OCI-LY7 (cell line): ENCODE results near the gene CD200. TPM values are rescaled to one million over a fixed set of nuclear protein-coding genes. Genes with fewer than 3 reads are reported as not detected.

ENCODE experiments used
- BruUV-seq: library from RNA; stranded (reverse); fragments of 400-500 nt; replicated peaks from 2 replicates; lab custom pipeline; 2021; lab: Mats Ljungman, UMichigan
- CTCF ChIA-PET: fragments of 300-600 bp; sonication (Branson Sonifier 250); formaldehyde crosslinking; loops from one replicate; lab custom pipeline; 2022; ENCODE audit warnings: antibody characterized with exemption; ENCODE audit not compliant: unreplicated experiment; lab: Charles Lee
- POLR2A ChIA-PET: fragments of 300-600 bp; sonication (Branson Sonifier 250); formaldehyde crosslinking; loops from one replicate; lab custom pipeline; 2022; ENCODE audit warnings: antibody characterized with exemption; lab: Charles Lee
- DNase-seq: peaks from one replicate; pipeline ENCODE4 v3.0.0-alpha.2; 2015; ENCODE audit warnings: low spot score
- H2AFZ ChIP-seq: fragments of 200-600 bp; sonication (generic), shearing (Covaris generic); 2 replicates; pipeline ENCODE4 v1.6.1; 2014; ENCODE audit warnings: mild to moderate bottlenecking, antibody characterized with exemption, low read length, moderate library complexity
- H3K27ac ChIP-seq: fragments of 200-600 bp; sonication (generic); 2 replicates; pipeline ENCODE4 v1.5.1; 2014; ENCODE audit warnings: mixed run types, low read depth, mild to moderate bottlenecking, moderate library complexity, low read length, inconsistent platforms; ENCODE audit not compliant: poor library complexity, severe bottlenecking
- H3K36me3 ChIP-seq: fragments of 200-600 bp; sonication (generic); 2 replicates; pipeline ENCODE4 v1.6.1; 2014; ENCODE audit warnings: mild to moderate bottlenecking, antibody characterized with exemption, low read length, moderate library complexity, mixed read lengths; ENCODE audit not compliant: insufficient read depth
- H3K4me1 ChIP-seq: fragments of 200-600 bp; sonication (generic); 2 replicates; pipeline ENCODE4 v1.5.1; 2014; ENCODE audit warnings: mild to moderate bottlenecking, low read length; ENCODE audit not compliant: insufficient read depth, poor library complexity, severe bottlenecking
- H3K4me2 ChIP-seq: fragments of 200-600 bp; sonication (generic); 2 replicates; pipeline ENCODE4 v1.6.1; 2014; ENCODE audit warnings: mild to moderate bottlenecking, low read length
- H3K4me3 ChIP-seq: fragments of 200-600 bp; sonication (generic); 2 replicates; pipeline ENCODE4 v1.5.1; 2014; ENCODE audit warnings: mild to moderate bottlenecking, low read depth, low read length; ENCODE audit not compliant: poor library complexity, severe bottlenecking
- H3K79me2 ChIP-seq: fragments of 200-600 bp; sonication (generic); 2 replicates; pipeline ENCODE4 v1.6.1; 2016; ENCODE audit warnings: low read depth, mild to moderate bottlenecking, low read length, moderate library complexity, mixed read lengths; ENCODE audit not compliant: insufficient read depth
- H3K9me2 ChIP-seq: fragments of 200-600 bp; sonication (generic); 2 replicates; pipeline ENCODE4 v1.6.1; 2016; ENCODE audit warnings: mild to moderate bottlenecking, low read length, mixed read lengths; ENCODE audit not compliant: insufficient read depth
- H3K9me3 ChIP-seq: fragments of 200-600 bp; sonication (generic); 2 replicates; pipeline ENCODE4 v1.6.1; 2014; ENCODE audit warnings: mild to moderate bottlenecking, mixed run types, low read length, mixed read lengths
- H4K20me1 ChIP-seq: fragments of 200-600 bp; sonication (generic); 2 replicates; pipeline ENCODE4 v1.6.1; 2014; ENCODE audit warnings: mild to moderate bottlenecking, antibody characterized with exemption, low read length, moderate library complexity, mixed read lengths; ENCODE audit not compliant: insufficient read depth
- CTCF ChIP-seq: fragments of 200-600 bp; sonication (generic); conservative IDR thresholded peaks from 2 replicates; pipeline ENCODE4 v1.5.1; 2014; ENCODE audit warnings: mild to moderate bottlenecking, antibody characterized with exemption, low read length, moderate library complexity, mixed read lengths
- EZH2phosphoT487 ChIP-seq: fragments of 200-600 bp; sonication (generic); IDR thresholded peaks from 2 replicates; pipeline ENCODE4 v1.6.1; 2018; ENCODE audit warnings: low read depth, borderline replicate concordance, mild to moderate bottlenecking, mixed run types, antibody characterized with exemption, low read length, moderate library complexity, mixed read lengths
- intact Hi-C: fragments of 100-400 bp; cut with micrococcal nuclease; formaldehyde crosslinking; loops from one replicate; pipeline ENCODE4 v1.10.0; 2022; ENCODE audit not compliant: unreplicated experiment
- total RNA-seq, 2 experiments: library from RNA; depleted of rRNA in 1 of 2; stranded (reverse); fragments of >200 nt in 1 of 2; shearing (Covaris generic) in 1 of 2; gene quantifications; 2 replicates each; pipeline ENCODE4 v1.2.3, GENCODE V29; 2014 to 2022

CD200 gene
- total RNA-seq, 2 experiments from 2014 or later: not detected

GRCh38 chr3:112393360-112393728 lies 60.4 kb downstream of the CD200 start:
- no TSS peak for BruUV-seq
- Histone ChIP-seq H3K9me3 (peaks cover 7% of the 10 kb centered on the region; the same call in 1 of the 2 replicates), H3K27ac (no peak overlapping the region), H2AFZ (no peak overlapping the region), H3K36me3 (no peaks in the 10 kb centered on the region; the same call in 1 of the 2 replicates), H3K79me2 (no peaks in the 10 kb centered on the region), H3K9me2 (no peaks in the 10 kb centered on the region), H3K4me1 (no peaks in the 10 kb centered on the region), H3K4me3 (no peak overlapping the region), H3K4me2 (no peak overlapping the region), H4K20me1 (no peaks in the 10 kb centered on the region)
- DNase-seq: no peak
- intact Hi-C loops: no loop called here
- POLR2A ChIA-PET: no interaction called here
- CTCF ChIA-PET: no interaction called here
- TF ChIP-seq EZH2phosphoT487 (no peak), CTCF (no peak)

- intact Hi-C loops: no loop called here
- H3K9me3 ChIP-seq: peaks cover 7% of the 10 kb centered on the region; the same call in 1 of the 2 replicates
- no peaks in the 10 kb centered on the region for H3K9me2 ChIP-seq
- BruUV-seq: no TSS peak
- H3K4me3 ChIP-seq: no peak overlapping the region
- no peak for TF ChIP-seq EZH2phosphoT487
- no peak for TF ChIP-seq CTCF
- no peaks in the 10 kb centered on the region for H4K20me1 ChIP-seq
- no peak overlapping the region for H3K27ac ChIP-seq
- H3K36me3 ChIP-seq: no peaks in the 10 kb centered on the region; the same call in 1 of the 2 replicates
- POLR2A ChIA-PET: no interaction called here
- H3K4me2 ChIP-seq: no peak overlapping the region
- no peak for DNase-seq
- CTCF ChIA-PET: no interaction called here
- no peak overlapping the region for H2AFZ ChIP-seq
- H3K4me1 ChIP-seq: no peaks in the 10 kb centered on the region
- H3K79me2 ChIP-seq: no peaks in the 10 kb centered on the region
Measured at GRCh38 chr3:112394003-112394640, 61.2 kb downstream of the CD200 start.

- Histone ChIP-seq H4K20me1 (no peaks in the 10 kb centered on the region), H3K79me2 (no peaks in the 10 kb centered on the region), H3K27ac (no peak overlapping the region), H3K4me1 (no peaks in the 10 kb centered on the region), H3K4me2 (no peak overlapping the region), H3K4me3 (no peak overlapping the region), H3K9me2 (no peaks in the 10 kb centered on the region), H3K9me3 (peaks cover 7% of the 10 kb centered on the region; the same call in 1 of the 2 replicates), H2AFZ (no peak overlapping the region), H3K36me3 (no peaks in the 10 kb centered on the region; the same call in 1 of the 2 replicates)
- ChIA-PET CTCF (no interaction called here), POLR2A (interaction anchor here (0.6 kb wide), 2 partner anchors 149 to 772 kb away, joined by 3 read pairs; no protein-coding TSS in a partner anchor)
- intact Hi-C loops: no loop called here
- TF ChIP-seq CTCF: no peak
- no peak for TF ChIP-seq EZH2phosphoT487
- no peak for DNase-seq
- no TSS peak for BruUV-seq
Measured at GRCh38 chr3:112395181-112395895, 62.4 kb downstream of the CD200 start.
